ENCODE measurements around the gene RPS2.

RPS2 gene

DNA sequence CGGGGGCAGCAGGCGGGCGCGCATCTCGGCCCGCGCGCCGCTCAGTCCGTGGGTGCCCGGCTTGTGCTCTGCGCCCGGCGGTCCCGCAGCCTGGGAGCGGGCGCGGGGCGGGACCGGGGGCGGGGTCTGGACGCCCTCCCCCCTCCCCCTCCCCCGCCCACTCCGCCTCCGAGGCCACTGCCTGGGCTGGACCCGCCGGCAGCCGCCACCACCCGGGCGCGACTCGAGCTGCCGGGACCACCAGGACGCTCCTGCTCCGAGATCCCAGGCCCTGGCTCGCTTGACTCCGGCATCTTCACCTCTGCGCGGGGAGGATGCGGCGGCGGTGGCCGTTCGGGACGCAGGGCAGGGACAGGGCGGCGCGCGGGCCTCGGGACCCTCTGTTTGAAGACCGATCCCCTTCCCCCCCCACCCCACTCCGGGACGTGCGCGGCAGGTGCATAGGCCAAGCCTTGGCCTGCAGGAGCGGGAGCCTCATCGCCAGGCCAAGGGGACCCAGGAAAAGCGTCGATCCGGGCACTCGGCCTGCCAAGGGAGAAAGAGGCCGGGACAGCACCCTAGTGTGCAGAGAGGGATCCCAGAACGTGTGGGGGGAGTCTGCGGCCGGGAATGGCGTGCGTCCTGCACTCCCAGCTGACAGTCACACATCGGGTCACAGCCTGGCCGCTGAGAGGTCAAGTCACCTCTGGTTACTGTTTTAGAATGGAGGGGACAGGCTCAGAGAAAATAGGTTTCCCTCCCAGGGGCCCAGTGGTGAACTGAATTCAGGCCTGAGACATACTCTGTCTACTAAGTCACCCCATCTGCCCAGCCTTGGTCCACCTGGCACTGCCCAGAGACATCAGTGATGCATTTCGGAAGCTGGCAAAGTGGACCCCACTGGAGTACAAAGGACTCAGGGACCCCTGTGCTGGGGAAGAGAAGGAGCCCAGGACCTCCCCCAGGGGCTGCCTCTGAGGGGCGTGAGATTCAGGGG is 46.0 kb downstream of the RPS2 start, which contains the start of gene HS3ST6:
Gene HS3ST6, minus strand, starts transcription at position 65 of the 976 bp plus-strand sequence. CDS start 92 bp downstream, outside the sequence.
- no peak for DNase-seq

DNA sequence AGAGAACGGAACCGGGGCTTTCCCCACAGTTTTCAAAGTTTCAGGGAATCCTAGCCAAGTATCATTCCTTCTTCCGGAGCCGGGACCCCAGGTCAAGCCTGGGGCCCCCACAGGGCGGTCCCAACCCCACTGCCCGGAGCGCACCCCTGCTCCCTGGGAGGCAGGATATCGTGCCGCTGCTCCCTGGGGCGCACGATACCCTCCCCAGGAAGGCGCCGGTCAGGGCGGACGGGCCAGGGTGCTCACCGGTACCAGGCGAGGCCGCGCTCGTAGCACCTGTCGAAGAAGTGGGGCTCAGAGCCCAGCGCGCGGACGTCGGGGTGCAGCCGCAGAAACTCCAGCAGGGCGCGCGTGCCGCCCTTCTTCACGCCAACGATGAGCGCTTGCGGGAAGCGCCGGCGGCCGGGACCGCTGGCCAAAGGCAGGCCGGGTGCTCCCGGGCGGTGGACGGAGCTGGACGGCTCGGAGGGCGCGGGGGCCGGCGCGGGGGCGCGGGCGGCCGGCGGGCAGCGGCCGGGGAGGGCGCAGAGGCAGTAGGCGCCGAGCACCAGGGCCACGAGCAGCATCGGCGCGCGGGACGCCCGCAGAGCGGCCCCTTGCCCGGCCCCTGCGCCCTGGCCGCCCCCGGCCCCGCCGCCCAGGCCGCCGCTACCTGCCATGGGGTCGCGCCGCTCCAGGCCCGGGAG is 46.8 kb downstream of the RPS2 start:
- DNase-seq: no peak

DNA sequence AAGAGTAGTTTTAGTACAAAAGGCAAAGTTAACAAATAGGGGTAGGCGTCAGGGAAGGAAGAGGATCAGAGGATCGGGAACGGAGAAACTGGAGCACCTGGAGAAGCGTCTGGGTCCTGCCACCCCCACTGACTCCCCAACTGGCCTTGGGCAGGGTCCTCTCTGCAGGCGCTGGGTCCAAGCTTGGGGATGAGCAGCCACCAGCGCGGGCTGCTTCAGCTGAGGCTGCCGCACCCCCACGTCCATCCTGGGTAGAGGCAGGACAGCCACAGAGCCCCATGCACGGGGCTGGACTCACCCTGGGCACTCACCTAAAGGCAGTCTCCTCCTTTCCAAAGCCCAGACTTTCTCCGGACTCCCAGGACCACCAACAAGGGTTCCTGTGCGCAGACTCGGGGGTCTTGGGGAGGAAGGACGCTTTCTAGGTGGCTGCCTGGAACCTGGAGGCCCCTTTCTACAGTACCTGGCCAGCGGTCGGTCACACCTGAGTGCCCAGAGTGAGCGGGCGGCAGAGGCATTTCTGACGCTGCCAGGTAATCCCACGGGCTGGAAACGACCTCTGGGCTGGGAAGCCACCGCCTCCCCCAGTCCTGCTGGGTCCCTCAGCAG is 47.5 kb downstream of the RPS2 start:
- no peak for DNase-seq

DNA sequence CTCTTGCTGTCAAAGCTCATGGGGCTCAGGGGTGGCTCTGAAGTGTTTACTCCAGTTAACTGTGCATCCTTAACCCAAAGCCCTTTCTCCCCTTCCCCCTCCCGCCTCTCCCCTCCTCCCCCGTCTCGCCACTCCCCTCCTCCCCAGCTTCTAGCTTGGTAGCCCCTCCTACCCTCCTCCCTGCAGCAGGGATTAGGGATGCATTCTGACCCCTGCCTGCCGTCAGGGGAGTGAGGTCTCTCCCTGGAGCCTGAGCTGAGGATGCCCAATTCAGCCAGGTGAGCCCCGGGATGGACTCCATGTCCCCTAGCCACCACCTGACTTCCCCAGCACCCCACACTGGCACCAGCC is 48.0 kb downstream of the RPS2 start:
- DNase-seq: no peak

DNA sequence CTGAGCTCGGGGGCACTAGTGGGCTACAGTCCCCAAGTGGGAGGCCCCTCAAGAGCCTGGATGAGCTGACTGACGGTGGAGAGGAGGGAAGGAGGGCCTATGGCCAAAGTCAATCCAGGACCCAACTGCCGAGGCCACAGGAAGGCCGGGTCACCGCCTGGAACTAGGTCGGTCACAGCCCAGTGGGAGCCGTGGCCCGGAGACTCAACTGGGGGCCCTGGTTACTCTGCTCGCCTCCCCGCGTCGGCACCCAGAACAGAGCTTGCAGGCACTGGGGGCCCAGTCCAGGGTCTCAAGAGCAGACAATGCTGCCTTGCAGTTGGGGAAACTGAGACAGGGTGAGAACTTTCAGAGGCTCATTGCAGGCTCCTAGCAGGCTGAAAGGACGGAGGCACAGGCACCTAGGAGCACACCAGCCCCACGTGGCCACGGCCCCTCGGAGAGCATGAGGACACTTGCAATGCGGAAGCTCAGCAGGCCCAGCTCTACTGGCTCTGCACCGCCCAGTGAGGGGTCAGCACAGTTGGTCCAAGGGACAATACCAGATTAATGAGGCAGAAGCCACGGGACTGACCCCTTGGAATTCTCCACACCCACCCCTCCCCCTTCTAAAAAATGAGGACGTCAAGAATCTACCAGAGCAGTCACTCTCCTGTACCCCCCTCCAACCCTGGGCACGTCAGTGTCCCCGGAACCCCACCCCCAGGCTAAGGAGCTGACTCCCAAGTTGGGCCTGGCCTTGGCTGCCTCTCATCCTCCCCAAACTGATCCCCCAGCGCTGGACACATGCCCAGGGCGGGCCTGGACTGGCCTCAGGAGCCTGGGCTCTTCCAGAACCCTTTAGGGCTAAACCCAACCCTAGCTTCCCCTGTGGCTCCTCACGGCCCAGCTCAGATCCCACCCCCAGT is 48.6 kb downstream of the RPS2 start:
- no peak for DNase-seq

DNA sequence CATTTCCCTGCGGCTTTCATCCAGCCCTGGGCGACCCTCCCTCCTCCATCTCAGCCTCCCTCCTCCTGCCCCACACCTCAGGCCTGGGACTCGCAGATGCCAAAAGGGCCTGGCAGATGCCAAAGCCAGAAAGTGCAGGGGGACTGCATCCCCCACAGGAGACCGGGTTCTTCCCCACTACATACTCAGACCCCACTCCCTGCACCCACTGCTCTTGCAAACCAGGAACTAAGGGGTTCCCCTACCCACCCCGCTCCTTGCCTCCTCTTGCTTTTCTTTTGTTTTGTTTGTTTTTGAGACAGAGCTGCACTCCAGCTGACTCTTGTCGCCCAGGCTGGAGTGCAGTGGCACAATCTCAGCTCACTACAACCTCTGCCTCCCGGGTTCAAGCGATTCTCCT is 49.6 kb downstream of the RPS2 start:
- DNase-seq: no peak

DNA sequence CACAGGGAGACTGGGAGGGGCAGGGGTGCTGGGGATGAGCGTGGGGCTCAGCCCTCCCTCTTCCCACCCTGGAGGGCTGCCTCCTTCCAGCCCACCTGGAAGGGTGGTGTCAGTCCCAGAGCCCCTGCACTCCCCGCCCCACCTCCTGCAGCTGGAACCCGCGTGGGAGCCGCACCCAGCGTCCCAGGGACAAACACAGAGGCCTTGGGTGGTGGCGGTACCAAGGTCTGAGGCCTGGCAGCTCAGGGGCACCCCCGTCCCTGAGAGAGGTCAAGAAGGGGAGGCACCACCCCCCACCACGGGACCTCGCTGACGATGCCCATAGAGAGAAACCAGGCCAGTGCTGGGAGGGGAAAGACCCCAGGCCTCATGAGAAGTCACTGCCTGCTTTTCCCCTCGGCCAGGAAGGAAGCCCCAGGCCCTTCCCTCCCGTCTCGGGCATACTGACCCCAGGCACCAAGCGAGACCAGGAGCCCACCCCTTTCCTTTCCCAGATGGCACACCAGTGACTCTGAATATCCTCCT is 50.5 kb downstream of the RPS2 start:
- no peak for DNase-seq

DNA sequence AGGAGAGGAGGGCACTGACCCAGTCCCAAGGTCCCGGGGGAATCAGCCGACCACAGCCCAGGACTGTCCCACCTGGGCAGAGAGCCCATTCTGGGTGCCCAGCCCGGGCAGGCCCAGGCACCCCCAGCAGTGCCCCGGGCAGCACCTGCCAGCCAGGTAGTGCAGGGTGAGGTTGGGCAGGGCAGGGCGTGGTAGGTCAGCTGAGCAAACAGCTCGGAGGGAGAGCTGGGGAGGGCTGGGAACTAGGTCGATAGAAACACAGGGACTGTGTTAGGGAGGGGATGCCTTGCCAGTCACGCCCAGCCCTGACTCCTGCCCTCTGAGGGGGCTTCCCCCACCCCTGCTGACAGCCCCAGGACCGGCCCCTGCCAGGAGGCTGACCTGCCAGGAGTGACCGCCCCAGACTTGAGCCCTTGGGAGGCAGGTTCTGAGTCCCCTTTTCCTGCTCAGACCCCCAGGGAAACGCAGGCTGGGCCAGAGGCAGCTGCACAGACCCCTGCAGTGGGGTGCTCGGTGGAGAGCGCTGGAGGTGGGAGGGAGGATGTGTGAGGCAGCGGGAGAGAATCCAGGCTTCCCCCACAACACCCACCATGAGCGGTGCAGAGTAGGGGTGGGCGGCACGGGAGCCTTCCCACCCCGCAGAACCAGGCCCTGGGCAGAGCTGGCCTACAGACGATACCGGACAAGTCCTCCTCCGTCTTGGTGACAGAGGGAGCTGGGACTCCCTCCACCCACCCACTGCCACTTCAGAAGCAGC is 51.1 kb downstream of the RPS2 start:
- DNase-seq: peak; percentile 31

DNA sequence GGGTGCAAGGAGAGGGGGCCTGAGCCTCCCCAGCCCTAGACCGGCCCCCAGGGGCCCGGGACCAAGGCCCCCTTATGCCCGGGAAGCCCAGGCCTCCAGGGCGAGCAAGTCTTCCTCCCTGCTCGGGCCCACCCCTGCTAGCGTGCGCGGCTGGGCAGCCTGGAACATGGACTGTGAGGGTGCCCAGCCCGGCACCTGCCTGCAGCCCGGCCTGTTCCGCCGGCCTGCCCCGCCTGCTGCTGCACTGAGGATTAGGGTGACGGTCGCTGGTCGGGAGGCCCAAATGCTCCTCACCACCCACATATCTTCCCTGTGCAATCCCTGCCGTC is 52.4 kb downstream of the RPS2 start:
- DNase-seq: no peak

Data from NCI-H1417 treated with DMSO at 0.1 percent for 48 hours (cell line).